ENCODE measurements around the gene RAB3C.
"Not testable (repeated sequence)": the region's sequence is repeated elsewhere in the genome, so short reads cannot be mapped to it uniquely, and the experiment has no call there.

The RAB3C gene

GRCh38 chr5:58599217-58599616 is 16.3 kb downstream of the RAB3C start:
- Histone ChIP-seq H3K4me3 (replicated peaks; ENCODE audit: low read depth, low read length) (no peak overlapping the region), H3K36me3 (ENCODE audit: control insufficient read depth, insufficient read depth, low read length) (no peaks in the 10 kb centered on the region), H3K27me3 (replicated peaks; ENCODE audit: control insufficient read depth, insufficient read depth, low read length) (no peaks in the 10 kb centered on the region)
- no peak for DNase-seq (ENCODE audit: extremely low read depth, insufficient read length)
- TF ChIP-seq, protein P1, sequence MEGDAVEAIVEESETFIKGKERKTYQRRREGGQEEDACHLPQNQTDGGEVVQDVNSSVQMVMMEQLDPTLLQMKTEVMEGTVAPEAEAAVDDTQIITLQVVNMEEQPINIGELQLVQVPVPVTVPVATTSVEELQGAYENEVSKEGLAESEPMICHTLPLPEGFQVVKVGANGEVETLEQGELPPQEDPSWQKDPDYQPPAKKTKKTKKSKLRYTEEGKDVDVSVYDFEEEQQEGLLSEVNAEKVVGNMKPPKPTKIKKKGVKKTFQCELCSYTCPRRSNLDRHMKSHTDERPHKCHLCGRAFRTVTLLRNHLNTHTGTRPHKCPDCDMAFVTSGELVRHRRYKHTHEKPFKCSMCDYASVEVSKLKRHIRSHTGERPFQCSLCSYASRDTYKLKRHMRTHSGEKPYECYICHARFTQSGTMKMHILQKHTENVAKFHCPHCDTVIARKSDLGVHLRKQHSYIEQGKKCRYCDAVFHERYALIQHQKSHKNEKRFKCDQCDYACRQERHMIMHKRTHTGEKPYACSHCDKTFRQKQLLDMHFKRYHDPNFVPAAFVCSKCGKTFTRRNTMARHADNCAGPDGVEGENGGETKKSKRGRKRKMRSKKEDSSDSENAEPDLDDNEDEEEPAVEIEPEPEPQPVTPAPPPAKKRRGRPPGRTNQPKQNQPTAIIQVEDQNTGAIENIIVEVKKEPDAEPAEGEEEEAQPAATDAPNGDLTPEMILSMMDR (IDR thresholded peaks at IDR 0.05; ENCODE audit: insufficient read depth, low read length, poor library complexity, severe bottlenecking) = no peak

GRCh38 chr5:58600613-58601012 is 17.7 kb downstream of the RAB3C start:
- not testable (repeated sequence) for H3K4me3 ChIP-seq (replicated peaks; ENCODE audit: low read depth, low read length); H3K36me3 ChIP-seq (ENCODE audit: control insufficient read depth, insufficient read depth, low read length); H3K27me3 ChIP-seq (replicated peaks; ENCODE audit: control insufficient read depth, insufficient read depth, low read length); DNase-seq (ENCODE audit: extremely low read depth, insufficient read length)

DNA sequence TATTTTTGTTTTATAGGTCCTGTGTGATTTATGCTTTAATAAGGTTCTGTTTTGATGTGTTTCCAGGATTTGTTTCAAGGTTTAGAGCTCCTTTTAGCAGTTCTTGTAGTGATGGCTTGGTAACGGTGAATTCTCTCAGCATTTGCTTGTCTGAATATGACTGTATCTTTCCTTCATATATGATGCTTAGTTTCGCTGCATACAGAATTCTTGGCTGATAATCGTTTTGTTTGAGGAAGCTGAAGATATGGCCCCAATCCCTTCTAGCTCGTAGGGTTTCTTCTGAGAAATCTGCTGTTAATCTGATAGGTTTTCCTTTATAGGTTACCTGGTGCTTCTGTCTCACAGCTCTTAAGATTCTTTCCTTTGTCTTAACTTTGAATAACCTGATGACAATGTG is 20.0 kb downstream of the RAB3C start:
- H3K36me3 ChIP-seq (ENCODE audit: control insufficient read depth, insufficient read depth, low read length); H3K27me3 ChIP-seq (replicated peaks; ENCODE audit: control insufficient read depth, insufficient read depth, low read length); H3K4me3 ChIP-seq (replicated peaks; ENCODE audit: low read depth, low read length); DNase-seq (ENCODE audit: extremely low read depth, insufficient read length): not testable (repeated sequence)

- TF ChIP-seq, protein P1 (IDR thresholded peaks at IDR 0.05; ENCODE audit: insufficient read depth, low read length, poor library complexity, severe bottlenecking) = no peak
- no peak for DNase-seq (ENCODE audit: extremely low read depth, insufficient read length)
- no peaks in the 10 kb centered on the region for H3K36me3 ChIP-seq (ENCODE audit: control insufficient read depth, insufficient read depth, low read length)
- H3K4me3 ChIP-seq (replicated peaks; ENCODE audit: low read depth, low read length) = no peak overlapping the region
- H3K27me3 ChIP-seq (replicated peaks; ENCODE audit: control insufficient read depth, insufficient read depth, low read length) = no peaks in the 10 kb centered on the region
These were observed 23.2 kb downstream of the RAB3C start for GRCh38 chr5:58606064-58606463.

DNA sequence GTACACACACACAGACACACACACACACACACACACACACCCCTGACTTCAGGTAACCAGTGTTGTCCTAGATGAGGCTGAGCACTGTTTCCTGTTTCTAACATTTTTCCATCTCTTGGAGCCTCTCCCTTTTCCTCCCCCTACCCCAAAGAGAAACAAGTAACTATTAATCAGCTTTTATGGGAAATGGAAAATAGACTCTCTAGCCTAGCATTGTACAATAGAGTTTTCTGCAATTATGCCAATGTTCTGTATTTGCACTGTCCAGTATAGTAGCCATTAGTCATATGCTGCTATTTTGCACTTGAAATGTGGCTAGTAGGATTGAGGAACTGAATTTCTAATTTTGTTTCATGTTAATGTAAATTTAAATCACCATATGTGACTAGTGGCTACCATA is 33.1 kb downstream of the RAB3C start:
- DNase-seq (ENCODE audit: extremely low read depth, insufficient read length) = no peak

DNA sequence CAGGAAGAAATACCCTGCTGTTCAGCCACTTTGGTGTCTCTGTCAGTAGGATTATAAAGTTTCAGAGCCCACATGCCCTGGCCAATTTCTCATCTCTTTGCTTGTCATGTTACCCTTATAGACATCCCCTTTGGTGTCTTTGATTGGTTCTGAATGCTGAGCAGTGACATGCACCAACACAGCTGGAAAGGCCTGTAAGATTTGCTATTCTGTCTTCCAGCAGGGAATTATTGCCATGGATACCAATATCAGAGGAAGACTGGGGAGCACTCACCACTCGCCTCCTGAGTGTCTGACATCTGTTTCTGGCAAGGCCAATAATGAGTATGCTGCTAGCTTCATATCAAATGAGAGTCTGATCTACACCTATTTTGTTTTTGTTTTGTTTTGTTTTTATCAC is 34.4 kb downstream of the RAB3C start:
- Histone ChIP-seq H3K27me3 (replicated peaks; ENCODE audit: control insufficient read depth, insufficient read depth, low read length) (no peaks in the 10 kb centered on the region), H3K36me3 (ENCODE audit: control insufficient read depth, insufficient read depth, low read length) (no peaks in the 10 kb centered on the region), H3K4me3 (replicated peaks; ENCODE audit: low read depth, low read length) (no peak overlapping the region)
- DNase-seq (ENCODE audit: extremely low read depth, insufficient read length) = no peak
- TF ChIP-seq, protein P1 (IDR thresholded peaks at IDR 0.05; ENCODE audit: insufficient read depth, low read length, poor library complexity, severe bottlenecking) = no peak

More for the DNA sequence above, 33.1 kb downstream of the RAB3C start:
- Histone ChIP-seq H3K36me3 (ENCODE audit: control insufficient read depth, insufficient read depth, low read length) (no peaks in the 10 kb centered on the region), H3K4me3 (replicated peaks; ENCODE audit: low read depth, low read length) (no peak overlapping the region), H3K27me3 (replicated peaks; ENCODE audit: control insufficient read depth, insufficient read depth, low read length) (no peaks in the 10 kb centered on the region)
- TF ChIP-seq, protein P1 (IDR thresholded peaks at IDR 0.05; ENCODE audit: insufficient read depth, low read length, poor library complexity, severe bottlenecking) = no peak

DNA sequence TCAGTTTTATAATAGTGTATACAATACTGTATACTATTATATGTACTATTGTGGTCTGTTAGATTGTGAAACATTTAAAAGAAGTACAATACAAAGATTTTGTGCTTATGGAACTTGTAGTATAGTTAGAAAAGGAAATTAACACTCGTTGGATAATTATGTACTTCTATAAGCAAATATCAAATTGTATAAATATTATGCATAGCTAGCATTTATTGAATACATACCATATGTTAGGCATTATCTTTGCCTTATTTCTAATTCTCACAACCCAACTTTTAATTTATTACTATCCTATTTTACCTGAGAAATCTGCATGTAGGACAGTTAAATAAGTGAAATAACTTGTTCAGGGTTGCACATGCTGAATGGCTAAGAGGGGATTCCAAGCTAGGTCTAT is 37.5 kb downstream of the RAB3C start:
- H3K36me3 ChIP-seq (ENCODE audit: control insufficient read depth, insufficient read depth, low read length) = no peaks in the 10 kb centered on the region
- TF ChIP-seq, protein P1 (IDR thresholded peaks at IDR 0.05; ENCODE audit: insufficient read depth, low read length, poor library complexity, severe bottlenecking) = no peak
- H3K27me3 ChIP-seq (replicated peaks; ENCODE audit: control insufficient read depth, insufficient read depth, low read length) = no peaks in the 10 kb centered on the region
- no peak overlapping the region for H3K4me3 ChIP-seq (replicated peaks; ENCODE audit: low read depth, low read length)
- DNase-seq (ENCODE audit: extremely low read depth, insufficient read length) = no peak
